HG02981 (cell line): Measurements from ENCODE around the gene DNAJC15.
"Not testable (repeated sequence)": the region's sequence is repeated elsewhere in the genome, so short reads cannot be mapped to it uniquely, and the experiment has no call there.

Experiments used
- ATAC-seq: cut with Tn5 transposase; IDR thresholded peaks from one replicate; pipeline ENCODE4 v1.9.1; 2021; ENCODE audit warnings: mild to moderate bottlenecking, moderate library complexity; ENCODE audit not compliant: unreplicated experiment

Gene DNAJC15

DNA sequence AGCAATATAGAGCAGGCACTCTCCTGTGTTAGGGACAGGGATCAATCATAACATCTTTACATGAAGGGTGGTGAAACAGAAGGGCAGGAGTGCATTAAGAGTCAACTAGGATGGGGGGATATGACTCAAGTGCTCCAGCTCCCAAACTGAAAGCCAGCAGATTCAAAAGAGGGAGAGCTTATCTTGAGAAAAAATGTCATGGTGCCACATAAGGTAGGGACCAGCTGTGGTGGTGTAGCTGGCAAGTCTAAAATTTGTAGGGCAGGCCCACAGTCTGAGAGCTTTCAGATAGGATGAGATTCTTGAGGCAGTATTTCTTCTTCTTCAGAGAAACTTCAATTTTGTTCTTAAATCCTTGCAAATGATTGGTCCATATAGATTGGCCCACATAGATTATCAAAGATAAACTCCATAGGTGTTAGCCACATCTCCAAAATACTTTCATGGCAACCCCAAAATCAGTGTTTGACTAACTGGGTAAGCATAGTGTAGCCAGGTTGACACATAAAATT, 19.1 kb downstream of the DNAJC15 start:
- no peak for ATAC-seq

DNA sequence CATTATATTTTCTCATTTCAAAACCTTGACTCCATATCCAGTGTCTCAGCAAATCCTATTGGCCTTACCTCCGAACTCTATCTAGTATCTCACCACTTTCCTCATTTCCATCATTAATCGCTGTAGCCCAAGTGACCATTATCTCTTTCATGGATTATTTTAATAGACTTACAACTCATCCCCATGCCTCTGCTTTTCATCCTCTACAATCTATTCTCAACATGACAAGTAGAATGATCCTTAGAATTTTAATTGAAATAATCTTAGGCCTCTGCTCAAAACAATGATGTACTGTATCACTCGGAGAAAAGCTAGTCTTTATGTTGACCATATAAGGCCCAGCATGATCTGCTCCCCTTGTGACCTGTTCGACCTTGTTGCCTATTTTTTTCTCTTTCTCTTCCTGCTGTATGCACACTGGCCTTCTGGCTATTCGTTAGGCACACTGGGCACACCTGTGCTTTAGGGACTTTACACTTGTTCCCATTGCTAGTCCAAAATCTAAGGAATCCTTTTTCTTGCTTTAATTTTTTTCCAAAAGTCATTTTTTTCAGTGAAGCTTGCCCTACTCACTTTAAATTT, 21.4 kb downstream of the DNAJC15 start:
- no peak for ATAC-seq

DNA sequence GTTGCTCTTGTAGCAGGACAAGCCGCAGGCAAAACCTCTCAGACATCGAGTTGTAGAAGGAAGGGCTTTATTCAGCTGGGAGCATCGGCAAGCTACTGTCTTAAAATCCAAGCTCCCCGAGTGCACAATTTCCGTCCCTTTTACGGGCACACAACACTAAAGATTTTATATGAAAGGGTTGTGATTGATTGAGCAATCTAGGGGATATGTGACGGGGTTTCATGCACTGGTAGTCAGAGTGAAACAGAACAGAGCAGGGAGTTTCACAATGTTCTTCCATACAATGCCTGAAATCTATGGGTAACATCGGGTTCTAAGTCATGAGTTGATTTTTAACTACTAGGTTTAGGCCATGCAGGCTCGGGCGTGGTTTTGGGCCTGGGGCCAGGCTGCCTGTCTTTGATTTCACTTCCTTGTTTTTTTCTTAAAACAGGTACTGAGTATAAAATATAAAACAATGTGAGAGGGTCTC, 22.0 kb downstream of the DNAJC15 start:
- ATAC-seq = not testable (repeated sequence)

DNA sequence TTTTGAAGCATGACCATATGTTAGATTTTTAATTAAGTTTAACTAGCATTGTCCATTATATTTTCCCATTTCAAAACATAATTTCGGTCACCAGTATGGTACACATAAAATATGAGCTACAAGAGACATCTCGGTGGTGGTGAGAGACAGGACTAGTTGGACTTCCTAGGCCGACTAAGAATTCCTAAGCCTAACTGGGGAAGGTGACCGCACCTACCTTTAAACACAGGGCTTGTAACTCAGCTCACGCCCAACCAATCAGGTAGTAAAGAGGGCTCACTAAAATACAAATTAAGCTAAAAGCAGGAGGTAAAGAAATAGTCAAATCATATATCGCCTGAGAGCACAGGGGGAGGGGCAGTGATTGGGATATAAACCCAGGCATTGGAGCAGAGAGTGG, 22.9 kb downstream of the DNAJC15 start:
- no peak for ATAC-seq

DNA sequence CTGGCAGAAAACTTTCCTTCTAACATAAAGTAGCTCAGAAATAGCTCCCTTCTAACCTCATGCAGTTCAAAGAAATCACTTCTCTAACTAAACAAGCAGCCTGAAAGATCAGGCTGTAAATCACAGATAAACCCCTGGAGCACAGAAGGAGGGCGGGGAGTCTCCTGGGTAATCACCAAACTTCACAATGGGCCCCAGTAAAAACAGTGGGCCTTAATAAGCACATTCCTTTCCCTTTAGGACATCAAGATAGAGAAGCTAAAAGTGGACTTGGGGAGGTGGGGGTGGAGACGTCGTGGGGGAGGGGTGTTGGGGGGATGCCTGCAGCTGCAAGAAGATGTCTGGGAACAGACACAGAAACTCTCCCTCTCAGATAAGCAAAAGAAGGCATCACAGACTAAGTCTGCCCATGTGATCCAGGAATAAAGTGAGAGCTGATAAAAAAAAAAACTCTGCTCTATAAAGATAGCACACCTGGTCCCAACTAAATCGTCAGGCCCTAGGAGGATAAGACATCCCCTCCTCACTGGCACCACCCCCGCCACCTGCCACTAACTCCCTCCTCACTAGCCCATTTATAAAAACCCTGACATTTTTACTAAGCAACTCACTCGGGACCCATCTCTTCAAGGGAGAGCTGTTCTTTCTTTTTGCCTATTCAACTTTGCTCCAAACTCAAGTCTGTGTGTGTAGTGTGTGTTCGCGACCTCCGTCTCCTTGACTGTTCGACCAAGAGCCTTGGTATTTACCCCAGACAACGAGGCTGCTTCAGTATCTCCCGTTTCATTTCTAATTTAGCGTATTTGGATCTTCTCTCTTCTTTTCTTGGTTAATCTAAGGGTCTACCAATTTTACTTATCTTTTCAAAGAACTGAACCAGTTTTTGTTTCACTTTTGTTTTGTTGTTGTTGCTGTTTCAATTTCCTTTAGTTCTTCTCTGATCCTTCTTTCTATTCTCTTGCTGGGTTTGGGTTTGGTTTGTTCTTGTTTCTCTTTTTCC, 31.7 kb downstream of the DNAJC15 start:
- peak; percentile 53 for ATAC-seq

DNA sequence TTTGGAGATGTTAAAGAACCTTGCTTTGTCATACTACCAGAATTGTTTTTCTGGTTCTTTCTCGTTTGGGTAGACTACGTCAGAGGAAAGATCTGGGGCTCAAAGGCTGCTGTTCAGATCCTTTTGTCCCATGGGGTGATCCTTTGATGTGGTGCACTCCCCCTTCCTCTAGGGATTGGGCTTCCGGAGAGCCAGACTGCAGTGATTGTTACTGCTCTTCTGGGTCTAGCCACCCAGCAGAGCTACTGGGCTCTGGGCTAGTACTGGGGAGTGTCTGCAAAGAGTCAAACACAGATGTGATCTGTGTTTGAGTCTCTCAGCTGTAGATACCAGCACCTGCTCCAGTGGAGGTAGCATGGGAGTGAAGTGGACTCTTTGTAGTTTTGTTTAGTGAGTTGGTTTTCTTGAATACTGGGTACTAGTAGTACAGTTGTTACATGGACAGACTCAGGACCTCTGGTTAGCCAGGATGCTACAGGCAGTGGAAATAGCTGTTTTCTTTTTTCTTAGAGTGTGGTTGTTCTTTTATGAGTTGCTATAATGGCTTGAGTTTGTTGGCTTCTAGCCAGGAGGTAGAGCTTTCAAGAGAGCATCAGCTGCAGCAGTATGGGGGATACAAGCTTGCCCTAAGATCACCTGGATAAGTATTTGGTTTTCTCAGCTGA, 34.4 kb downstream of the DNAJC15 start:
- no peak for ATAC-seq

DNA sequence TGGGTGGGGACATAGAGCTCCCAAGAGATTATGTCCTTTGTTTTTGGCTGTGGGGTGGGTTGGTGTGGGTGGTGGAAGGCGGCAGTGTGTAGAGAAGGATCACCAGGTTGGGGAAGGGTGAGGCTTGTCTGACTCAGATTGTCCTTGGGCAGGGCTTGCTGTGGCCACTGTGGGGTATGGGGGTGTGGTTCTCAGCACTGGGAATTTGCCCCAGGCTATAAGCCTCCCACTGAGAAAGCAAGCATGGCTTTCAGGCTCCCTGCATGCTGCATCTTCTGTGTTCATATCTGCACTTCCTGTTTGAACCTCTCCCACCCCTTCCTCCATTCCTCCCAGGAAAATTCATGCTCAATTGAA, 34.9 kb downstream of the DNAJC15 start:
- no peak for ATAC-seq

DNA sequence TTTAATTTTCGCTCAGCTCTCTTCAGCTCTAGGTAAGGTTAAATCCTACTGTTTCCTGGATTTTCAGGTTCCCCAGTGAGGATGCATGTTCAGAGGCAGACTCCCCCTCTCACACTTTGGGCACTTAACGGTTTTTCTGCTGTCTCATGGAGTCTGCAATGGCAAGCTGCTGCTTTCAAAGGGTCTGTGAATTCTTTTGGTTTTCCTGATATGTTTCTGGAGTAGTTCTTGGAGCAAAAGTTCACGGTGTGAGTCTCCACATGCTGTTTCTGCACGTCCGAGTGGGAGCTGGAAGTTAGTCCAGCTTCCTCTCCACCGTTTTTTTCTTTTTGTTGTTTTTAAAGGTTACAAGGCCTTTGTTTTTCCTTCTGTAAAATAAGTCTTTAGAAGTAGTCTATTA, 35.4 kb downstream of the DNAJC15 start:
- no peak for ATAC-seq

DNA sequence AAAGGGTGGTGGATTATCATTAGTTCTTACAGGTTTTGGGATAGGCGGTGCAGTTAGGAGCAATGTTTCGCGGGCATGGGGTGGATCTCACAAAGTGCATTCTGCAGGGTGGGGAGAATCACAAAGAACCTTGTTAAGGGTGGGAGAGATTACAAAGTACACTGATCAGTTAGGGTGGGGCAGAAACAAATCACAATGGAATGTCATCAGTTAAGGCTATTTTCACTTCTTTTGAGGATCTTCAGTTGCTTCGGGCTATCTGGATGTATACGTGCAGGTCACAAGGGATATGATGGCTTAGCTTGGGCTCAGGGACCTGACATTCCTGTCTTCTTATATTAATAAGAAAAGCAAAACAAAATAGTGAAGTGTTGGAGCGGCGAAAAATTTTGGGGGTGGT, 36.4 kb downstream of the DNAJC15 start:
- not testable (repeated sequence) for ATAC-seq

DNA sequence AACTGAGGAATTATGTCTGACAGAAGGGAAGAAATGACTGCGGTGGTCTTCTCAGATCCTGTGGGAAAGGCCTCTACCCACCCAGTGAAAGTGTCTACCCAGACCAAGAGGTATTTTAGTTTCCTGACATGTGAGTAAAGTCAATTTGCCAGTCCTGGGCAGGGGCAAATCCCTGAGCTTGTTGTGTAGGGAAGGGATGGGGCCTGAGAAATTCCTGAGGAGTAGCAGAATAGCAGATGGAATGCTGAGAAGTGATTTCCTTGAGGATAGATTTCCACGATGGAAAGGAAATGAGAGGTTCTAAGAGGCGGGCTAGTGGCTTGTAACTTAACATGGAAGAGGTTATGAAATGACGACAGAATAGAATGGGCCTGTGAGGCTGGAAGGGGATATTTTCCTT, 37.4 kb downstream of the DNAJC15 start:
- ATAC-seq = not testable (repeated sequence)

DNA sequence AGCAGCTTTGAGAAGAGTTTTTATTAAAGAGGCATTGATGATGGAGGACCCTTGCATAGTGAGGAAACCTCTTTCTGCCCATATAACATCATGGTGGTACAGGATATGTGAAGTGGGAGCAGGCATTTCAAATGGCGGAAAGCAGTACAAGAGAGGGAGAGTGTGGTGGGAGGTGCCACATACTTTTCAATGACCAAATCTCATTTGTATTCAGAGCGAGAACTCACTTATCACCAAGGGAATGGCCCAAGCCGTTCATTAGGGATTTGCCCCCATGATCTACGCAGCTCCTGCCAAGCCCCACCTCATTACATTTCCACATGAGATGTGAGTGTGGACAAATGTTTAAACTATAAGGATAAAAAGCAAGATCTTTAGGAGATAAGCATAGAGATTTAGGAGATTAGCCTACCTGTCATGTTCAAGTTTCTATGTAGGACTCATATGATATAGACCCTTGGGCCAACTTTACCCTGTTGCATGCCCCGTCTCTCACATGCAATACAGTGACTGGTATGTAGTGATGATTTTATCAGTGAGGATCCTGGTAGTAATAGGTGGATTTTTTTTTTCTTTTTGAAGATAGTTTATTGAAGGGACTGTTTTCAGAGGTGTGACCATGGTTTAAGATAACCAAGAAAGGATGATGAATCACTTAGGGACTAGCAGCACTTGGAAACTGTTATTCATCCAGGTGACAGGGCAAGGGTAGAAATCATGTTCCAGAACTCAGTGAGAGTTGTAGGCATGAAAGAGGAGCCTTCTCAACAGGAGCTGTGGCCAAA, 38.3 kb downstream of the DNAJC15 start:
- no peak for ATAC-seq

DNA sequence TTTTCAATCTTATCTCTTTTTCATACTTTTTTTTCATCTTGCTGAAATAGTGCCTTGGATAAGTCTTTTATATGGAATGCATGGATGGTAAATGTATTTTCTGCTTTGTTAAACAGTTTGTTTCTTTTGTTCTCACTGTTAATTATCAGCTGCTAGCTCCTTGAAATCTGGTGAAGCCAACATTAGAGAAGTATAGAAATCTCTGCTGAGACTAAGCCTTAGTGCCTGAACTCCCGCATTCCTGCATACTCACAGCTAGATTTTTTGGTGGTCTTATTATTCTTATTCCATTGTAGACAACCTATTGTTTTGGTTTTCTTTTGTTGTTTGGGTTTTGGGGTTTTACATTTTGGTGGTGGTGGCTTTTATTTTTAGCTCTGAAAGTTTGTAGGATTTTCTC, 48.4 kb downstream of the DNAJC15 start:
- ATAC-seq = no peak

DNA sequence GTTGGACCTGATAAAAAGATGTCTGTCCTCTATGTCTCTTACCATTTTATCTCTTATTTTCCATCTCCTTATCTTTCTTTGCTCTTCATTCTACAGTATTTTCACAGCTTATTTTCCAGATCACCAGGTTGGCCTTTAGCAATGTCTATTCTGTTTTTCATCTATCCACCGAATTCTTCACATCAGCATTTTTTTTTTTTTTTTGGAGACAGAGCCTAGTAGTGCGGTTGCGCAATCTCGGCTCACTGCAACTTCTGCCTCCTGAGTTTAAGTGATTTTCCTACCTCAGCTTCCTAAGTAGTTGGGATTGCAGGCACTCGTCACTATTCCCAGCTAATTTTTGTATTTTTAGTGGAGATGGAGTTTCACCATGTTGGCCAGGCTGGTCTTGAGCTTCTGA, 49.0 kb downstream of the DNAJC15 start:
- no peak for ATAC-seq

DNA sequence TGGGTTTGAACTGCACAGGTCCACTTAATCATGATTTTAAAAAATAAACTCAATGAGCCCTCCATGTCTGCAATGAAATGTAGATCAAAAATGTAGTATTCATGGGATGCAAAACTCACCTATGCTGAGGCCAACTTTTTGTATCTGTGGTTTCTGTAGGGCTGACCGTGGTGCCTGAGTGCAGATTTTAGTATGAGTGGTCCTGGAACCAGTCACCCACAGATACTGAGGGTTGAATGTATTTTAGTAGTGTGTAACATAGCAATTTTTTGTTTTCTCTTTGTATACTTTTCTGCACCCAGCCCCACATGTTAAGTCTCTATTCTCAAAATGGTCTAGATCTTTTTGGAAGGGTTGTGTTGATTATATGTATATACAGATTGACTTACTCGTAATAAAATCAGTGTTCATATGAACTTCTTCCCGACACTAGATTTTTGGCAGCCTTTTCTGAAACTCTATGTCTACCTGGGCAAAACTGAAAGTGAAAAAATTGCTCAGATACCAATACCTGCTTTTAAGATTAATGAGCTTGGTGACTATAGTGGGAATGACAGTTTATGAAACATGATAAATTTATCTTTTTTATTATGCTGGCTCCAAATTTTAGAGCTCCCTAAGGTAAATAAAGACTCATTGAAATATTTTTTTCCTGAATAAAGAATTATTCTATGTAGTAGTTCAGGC, 51.6 kb downstream of the DNAJC15 start:
- ATAC-seq = peak; percentile 87

DNA sequence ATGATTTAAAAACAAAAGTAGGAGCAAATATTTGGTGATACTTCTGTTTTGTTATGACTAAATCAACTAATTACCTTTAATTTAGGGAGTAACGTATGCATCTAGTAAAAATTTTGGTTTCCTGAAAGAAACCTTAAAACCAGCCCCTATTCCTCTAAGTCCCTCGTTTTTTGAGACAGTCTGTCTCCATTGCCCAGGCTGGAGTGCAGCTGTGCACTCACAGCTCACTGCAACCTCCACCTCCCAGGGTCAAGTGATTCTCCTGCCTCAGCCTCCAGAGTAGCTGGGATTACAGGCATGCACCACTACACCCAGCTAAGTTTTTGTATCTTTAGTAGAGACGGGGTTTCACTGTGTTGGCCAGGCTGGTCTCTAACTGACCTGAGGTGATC, 52.1 kb downstream of the DNAJC15 start:
- not testable (repeated sequence) for ATAC-seq

DNA sequence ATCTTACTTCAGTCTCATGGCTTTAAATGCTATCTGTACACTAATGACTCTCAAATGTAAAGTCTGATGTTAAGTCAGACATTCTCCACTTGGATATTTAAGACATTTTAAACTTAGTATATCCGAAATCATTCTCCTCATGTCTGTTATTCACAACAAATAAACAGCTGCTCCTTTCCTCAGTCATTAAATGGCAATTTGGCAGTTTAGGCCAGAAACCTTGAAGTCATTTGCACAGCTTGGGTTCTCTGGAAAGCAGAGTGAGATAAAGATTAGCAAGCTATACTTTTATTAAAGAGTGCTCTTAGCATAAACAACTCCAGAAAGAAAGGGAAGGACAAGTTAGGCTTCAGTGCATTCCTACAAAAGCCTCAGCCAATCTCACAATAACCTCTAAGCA, 53.7 kb downstream of the DNAJC15 start:
- ATAC-seq = no peak

DNA sequence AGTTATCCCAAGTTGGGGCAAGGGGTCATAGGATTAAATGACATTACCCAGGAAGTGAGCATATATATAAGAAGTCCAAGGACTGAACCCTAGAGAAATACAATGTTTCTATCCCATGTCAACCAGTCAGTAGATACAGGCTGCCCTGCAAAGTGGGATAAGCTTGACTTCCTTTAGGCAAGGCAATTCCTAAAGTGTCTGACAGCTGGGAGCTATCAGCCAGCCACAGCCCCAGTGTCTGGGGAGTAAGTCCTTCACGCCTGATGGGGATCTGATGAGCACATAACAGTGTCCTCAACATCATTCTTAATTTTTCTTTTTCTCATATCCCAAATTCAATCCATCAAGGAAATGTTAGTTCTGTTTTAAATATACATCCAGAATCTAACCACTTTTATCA, 54.1 kb downstream of the DNAJC15 start:
- no peak for ATAC-seq

DNA sequence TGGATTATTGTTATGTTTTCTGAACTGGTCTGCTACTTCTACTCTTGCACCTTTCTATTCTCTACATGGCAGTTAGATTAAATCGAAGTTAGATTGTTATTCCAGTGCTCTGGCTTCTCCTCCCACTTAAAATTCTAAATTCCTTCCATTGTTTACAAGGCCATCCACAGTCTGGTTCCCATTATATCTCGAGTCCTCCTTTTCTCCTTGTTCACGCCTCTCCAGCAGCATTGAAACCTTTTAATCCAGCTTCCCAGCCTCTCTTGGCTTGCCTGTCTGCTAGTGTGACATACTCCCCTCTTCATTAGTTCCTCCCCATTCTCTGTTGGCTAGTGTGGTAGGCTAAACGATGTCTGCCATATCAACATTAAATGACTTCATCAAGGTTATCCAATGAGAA, 54.5 kb downstream of the DNAJC15 start:
- no peak for ATAC-seq

DNA sequence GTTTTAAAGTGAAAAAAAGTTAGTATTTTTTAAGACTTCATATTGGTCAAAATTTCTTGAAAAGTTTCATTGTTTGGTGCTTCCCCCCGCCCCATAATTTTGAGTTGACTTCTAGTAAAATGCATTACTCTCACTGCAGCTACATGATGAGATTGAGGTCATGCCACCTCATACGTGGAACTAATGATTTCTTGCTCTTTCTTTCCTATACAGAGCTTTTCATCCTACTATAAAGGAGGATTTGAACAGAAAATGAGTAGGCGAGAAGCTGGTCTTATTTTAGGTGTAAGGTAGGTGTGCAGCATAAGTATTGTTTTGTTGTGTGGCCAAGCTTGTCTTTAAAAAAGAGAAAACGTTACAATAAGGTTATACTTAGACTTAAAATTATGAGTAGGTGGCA, 55.0 kb downstream of the DNAJC15 start:
- no peak for ATAC-seq

DNA sequence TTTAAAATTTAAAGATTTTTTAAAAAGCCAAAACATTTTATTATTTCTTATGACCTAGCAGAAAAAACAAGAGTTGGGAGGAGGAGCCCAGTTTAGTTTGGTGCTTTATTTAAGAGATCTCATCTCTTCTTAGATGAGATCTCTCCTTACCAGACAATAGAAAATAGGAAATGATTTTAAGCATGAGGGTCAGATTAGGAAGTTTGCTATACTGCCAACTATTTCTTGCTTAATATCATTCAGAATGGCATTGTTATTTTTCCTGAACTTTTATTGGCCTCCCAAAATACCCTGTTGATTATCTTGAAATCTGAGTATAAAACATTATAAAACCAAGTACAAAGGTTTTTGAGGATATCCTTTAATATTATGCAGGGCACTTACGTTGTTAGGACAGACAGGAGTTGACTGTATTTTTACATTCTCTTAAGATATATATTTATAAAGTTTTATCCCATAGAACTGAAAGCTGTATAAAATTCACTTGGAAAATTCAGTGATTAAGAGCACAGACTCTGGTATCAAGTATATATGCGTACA, 56.1 kb downstream of the DNAJC15 start:
- ATAC-seq = no peak
